Body of pancreas (tissue), 4 donors: ENCODE results near the gene SGMS1. TPM values are rescaled to one million over a fixed set of nuclear protein-coding genes. Genes with fewer than 3 reads are reported as not detected.
A peak's percentile ranks its signal among the peaks of the same experiment; 100 is the strongest.

ENCODE experiments used
- ATAC-seq: fragments of 150-250 bp; one replicate; pipeline ENCODE4 v1.9.1; 2016
- DNase-seq, 4 donors: peaks; one replicate each; pipeline ENCODE4 v3.0.0-alpha.2; 2019
- H3K27ac ChIP-seq, 4 donors: fragments of 200-600 bp; sonication (generic); 1 replicate in 3 of 4; 2 replicates in 1 of 4; pipeline versions ENCODE4 v1.5.1 to v1.6.1; 2016 to 2019; ENCODE audit warnings: mild to moderate bottlenecking in 1 of 4, mixed read lengths in 1 of 4, moderate library complexity in 1 of 4
- H3K27me3 ChIP-seq, 2 donors: fragments of 200-600 bp; sonication (generic); one replicate each; pipeline ENCODE4 v1.6.0; 2016; ENCODE audit warnings: mild to moderate bottlenecking in 1 of 2
- H3K36me3 ChIP-seq, 2 donors: fragments of 200-600 bp; sonication (generic); replicated peaks in 1 of 2; 2 replicates each; pipeline ENCODE4 v1.5.1; 2016; ENCODE audit warnings: low read depth in 2 of 2; ENCODE audit not compliant: insufficient read depth in 1 of 2
- H3K4me1 ChIP-seq: fragments of 200-600 bp; sonication (generic); one replicate; pipeline ENCODE4 v1.6.0; 2016
- H3K4me3 ChIP-seq, 2 donors: fragments of 200-600 bp; sonication (generic); 1 replicate in 1 of 2; 2 replicates in 1 of 2; pipeline ENCODE4 v1.5.1; 2016 to 2019
- H3K9me3 ChIP-seq, 3 donors: fragments of 200-600 bp; sonication (generic); 1 replicate in 2 of 3; 2 replicates in 1 of 3; pipeline ENCODE4 v1.5.1; 2016
- POLR2A ChIP-seq, 3 donors: fragments of 450-650 bp; IDR thresholded peaks; one replicate each; pipeline ENCODE4 v1.6.1; 2016; ENCODE audit warnings: antibody characterized with exemption in 3 of 3, mild to moderate bottlenecking in 2 of 3
- WGBS, 2 donors: methylation state at CpG; one replicate each; pipeline ENCODE4 v1.1.5; 2017; 5-methylcytosine and 5-hydroxymethylcytosine counted together
- intact Hi-C: fragments of 100-400 bp; cut with DNase I; formaldehyde crosslinking; loops from one replicate; pipeline ENCODE4 v1.15.1; 2023
- total RNA-seq, 2 donors: library from RNA; depleted of rRNA; stranded (reverse); fragments of >200 nt; gene quantifications; one replicate each; pipeline ENCODE4 v1.1.0, GENCODE V29; 2016
- TF ChIP-seq, protein P1 (sequence below), 7 experiments: fragments of 450-650 bp in 4 of 7; fragments of 200-600 bp in 3 of 7; sonication (generic) in 3 of 7; IDR thresholded peaks; one replicate each; pipeline ENCODE4 v1.5.1; 2016 to 2019; ENCODE audit warnings: antibody characterized with exemption in 7 of 7

Gene SGMS1
- total RNA-seq, 2 donors from 2014 or later, result 46.2 to 68.9 TPM

GRCh38 chr10:50541317-50541716 lies 82.4 kb downstream of the SGMS1 start:
- ATAC-seq, result no peak
- 72 to 89% methylated on average over 2 of the region's 2 CpGs for WGBS, 2 donors

DNA sequence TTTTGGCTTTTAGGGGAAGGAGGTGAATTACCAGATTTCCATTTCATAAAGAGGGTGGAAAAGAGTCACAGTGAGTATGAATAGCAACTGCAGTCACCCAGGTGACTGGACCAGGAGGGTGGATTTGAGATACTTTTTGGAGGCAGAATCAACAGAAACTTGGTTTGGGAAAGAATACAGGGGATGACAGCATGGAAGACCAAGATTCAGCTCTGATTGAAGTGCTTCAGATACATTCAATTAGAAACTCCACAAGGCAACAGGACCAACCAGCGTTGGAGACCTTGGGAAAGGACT lies 83.0 kb downstream of the SGMS1 start:
- H3K9me3 ChIP-seq, result no peaks in the 10 kb centered on the region
- no peak overlapping the region for H3K27ac ChIP-seq
- H3K4me1 ChIP-seq, result peaks cover 18% of the 10 kb centered on the region
- ATAC-seq, result no peak
- no peaks in the 10 kb centered on the region for H3K27me3 ChIP-seq
- intact Hi-C loops, result no loop called here
- DNase-seq, result no peak
- H3K36me3 ChIP-seq, result no peaks in the 10 kb centered on the region
- 93 to 94% methylated on average over 1 of the region's 1 CpG for WGBS, 2 donors
- H3K4me3 ChIP-seq, result no peak overlapping the region
- TF ChIP-seq, protein P1, sequence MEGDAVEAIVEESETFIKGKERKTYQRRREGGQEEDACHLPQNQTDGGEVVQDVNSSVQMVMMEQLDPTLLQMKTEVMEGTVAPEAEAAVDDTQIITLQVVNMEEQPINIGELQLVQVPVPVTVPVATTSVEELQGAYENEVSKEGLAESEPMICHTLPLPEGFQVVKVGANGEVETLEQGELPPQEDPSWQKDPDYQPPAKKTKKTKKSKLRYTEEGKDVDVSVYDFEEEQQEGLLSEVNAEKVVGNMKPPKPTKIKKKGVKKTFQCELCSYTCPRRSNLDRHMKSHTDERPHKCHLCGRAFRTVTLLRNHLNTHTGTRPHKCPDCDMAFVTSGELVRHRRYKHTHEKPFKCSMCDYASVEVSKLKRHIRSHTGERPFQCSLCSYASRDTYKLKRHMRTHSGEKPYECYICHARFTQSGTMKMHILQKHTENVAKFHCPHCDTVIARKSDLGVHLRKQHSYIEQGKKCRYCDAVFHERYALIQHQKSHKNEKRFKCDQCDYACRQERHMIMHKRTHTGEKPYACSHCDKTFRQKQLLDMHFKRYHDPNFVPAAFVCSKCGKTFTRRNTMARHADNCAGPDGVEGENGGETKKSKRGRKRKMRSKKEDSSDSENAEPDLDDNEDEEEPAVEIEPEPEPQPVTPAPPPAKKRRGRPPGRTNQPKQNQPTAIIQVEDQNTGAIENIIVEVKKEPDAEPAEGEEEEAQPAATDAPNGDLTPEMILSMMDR (IDR thresholded peaks at IDR 0.05), result no peak
- no peak for TF ChIP-seq POLR2A (IDR thresholded peaks at IDR 0.05)

More at GRCh38 chr10:50541317-50541716, 82.4 kb downstream of the SGMS1 start:
- Histone ChIP-seq H3K27me3 (no peaks in the 10 kb centered on the region), H3K36me3 (no peaks in the 10 kb centered on the region), H3K4me1 (peaks cover 22% of the 10 kb centered on the region), H3K27ac (no peak overlapping the region), H3K4me3 (no peak overlapping the region), H3K9me3 (no peaks in the 10 kb centered on the region)
- no peak for TF ChIP-seq POLR2A (IDR thresholded peaks at IDR 0.05)
- TF ChIP-seq, protein P1 (IDR thresholded peaks at IDR 0.05), result no peak
- intact Hi-C loops, result no loop called here
- DNase-seq, result no peak

GRCh38 chr10:50540069-50540825 lies 83.5 kb downstream of the SGMS1 start:
- 63 to 65% methylated on average over 3 of the region's 3 CpGs for WGBS, 2 donors

GRCh38 chr10:50538555-50539398 lies 85.0 kb downstream of the SGMS1 start:
- no peaks in the 10 kb centered on the region for H3K36me3 ChIP-seq
- DNase-seq, result peak in 2 of 4 donors; percentile 18 to 28
- H3K4me3 ChIP-seq, result no peak overlapping the region
- no peaks in the 10 kb centered on the region for H3K9me3 ChIP-seq
- intact Hi-C loops, result no loop called here
- peak overlapping the region in 3 of 4 donors; percentile 19 to 46 (median 37) for H3K27ac ChIP-seq
- peak; percentile 68 for ATAC-seq
- 48 to 50% methylated on average over 6 to 7 of the region's 7 CpGs for WGBS, 2 donors
- H3K4me1 ChIP-seq, result peaks cover 16% of the 10 kb centered on the region
- TF ChIP-seq POLR2A (IDR thresholded peaks at IDR 0.05), result no peak
- TF ChIP-seq, protein P1 (IDR thresholded peaks at IDR 0.05), result no peak
- H3K27me3 ChIP-seq, result no peaks in the 10 kb centered on the region

More at GRCh38 chr10:50540069-50540825, 83.5 kb downstream of the SGMS1 start:
- no peaks in the 10 kb centered on the region for H3K36me3 ChIP-seq
- TF ChIP-seq, protein P1 (IDR thresholded peaks at IDR 0.05), result no peak
- no peak for TF ChIP-seq POLR2A (IDR thresholded peaks at IDR 0.05)
- no peaks in the 10 kb centered on the region for H3K9me3 ChIP-seq
- no peak for ATAC-seq
- no peak overlapping the region for H3K4me3 ChIP-seq
- H3K27me3 ChIP-seq, result no peaks in the 10 kb centered on the region
- intact Hi-C loops, result no loop called here
- no peak for DNase-seq
- no peak overlapping the region for H3K27ac ChIP-seq
- peaks cover 16% of the 10 kb centered on the region for H3K4me1 ChIP-seq
